Calu3 (cell line): ENCODE results near the gene GPSM3. TPM values are rescaled to one million over a fixed set of nuclear protein-coding genes. Genes with fewer than 3 reads are reported as not detected.
"Not testable (repeated sequence)": the region's sequence is repeated elsewhere in the genome, so short reads cannot be mapped to it uniquely, and the experiment has no call there.

ENCODE experiments used
- BruUV-seq: library from RNA; stranded (reverse); fragments of 400-500 nt; replicated peaks from 2 replicates; lab custom pipeline; 2021; lab: Mats Ljungman, UMichigan
- CTCF ChIA-PET: fragments of 300-600 bp; sonication (Branson Sonifier 250); formaldehyde crosslinking; loops from one replicate; lab custom pipeline; 2022; ENCODE audit warnings: antibody characterized with exemption; lab: Charles Lee
- DNase-seq: peaks from one replicate; pipeline ENCODE4 v3.0.0; 2022
- H3K27ac Mint-ChIP-seq: one replicate; pipeline ENCODE4 v1.8.0; 2022; ENCODE audit warnings: mixed read lengths; ENCODE audit not compliant: unreplicated experiment
- H3K27me3 Mint-ChIP-seq: one replicate; pipeline ENCODE4 v1.8.0; 2022; ENCODE audit warnings: mixed read lengths; ENCODE audit not compliant: unreplicated experiment
- H3K36me3 Mint-ChIP-seq: one replicate; pipeline ENCODE4 v1.8.0; 2022; ENCODE audit warnings: mild to moderate bottlenecking, moderate library complexity, mixed read lengths; ENCODE audit not compliant: insufficient read depth, unreplicated experiment
- H3K4me1 Mint-ChIP-seq: one replicate; pipeline ENCODE4 v1.8.0; 2022; ENCODE audit warnings: mild to moderate bottlenecking, low read depth, mixed read lengths; ENCODE audit not compliant: unreplicated experiment
- H3K4me3 Mint-ChIP-seq: one replicate; pipeline ENCODE4 v1.8.0; 2022; ENCODE audit warnings: mild to moderate bottlenecking, low read depth, moderate library complexity, mixed read lengths; ENCODE audit not compliant: unreplicated experiment
- H3K9me3 Mint-ChIP-seq: one replicate; pipeline ENCODE4 v1.8.0; 2022; ENCODE audit warnings: low read depth, mixed read lengths; ENCODE audit not compliant: unreplicated experiment
- CTCF ChIP-seq: fragments of 200-600 bp; IDR thresholded peaks from one replicate; pipeline ENCODE4 v1.8.0; 2022; ENCODE audit warnings: antibody characterized with exemption; ENCODE audit not compliant: unreplicated experiment
- intact Hi-C: fragments of 100-400 bp; cut with micrococcal nuclease; formaldehyde crosslinking; loops from one replicate; pipeline ENCODE4 v1.10.0; 2022; ENCODE audit not compliant: unreplicated experiment
- total RNA-seq: library from RNA; stranded (reverse); gene quantifications from 2 replicates; pipeline ENCODE4 v1.2.3, GENCODE V29; 2022

The GPSM3 gene
- total RNA-seq, 1 experiment from 2014 or later, result 6.2 TPM

GRCh38 chr6:32194825-32195651, 2.6 kb upstream of the GPSM3 start:
- peak; percentile 70 for TF ChIP-seq CTCF
- Mint-ChIP-seq H3K4me1 (peaks cover 26% of the 10 kb centered on the region), H3K27me3 (peaks cover 2% of the 10 kb centered on the region), H3K9me3 (no peaks in the 10 kb centered on the region), H3K27ac (peak overlapping the region; percentile 99), H3K4me3 (peak overlapping the region; percentile 95), H3K36me3 (peaks cover 55% of the 10 kb centered on the region)
- TSS peak; percentile 87 for BruUV-seq
- intact Hi-C loops, result loop anchor here (10.0 kb wide), 1 partner anchor 250 kb away; the partner anchor contains the start of gene CFB
- DNase-seq, result peak; percentile 65
- CTCF ChIA-PET, result interaction anchor here (0.6 to 3.9 kb wide), 22 partner anchors 8 to 1313 kb away, joined by 3 to 32 read pairs (median 4); partner anchors contain the start of genes AGPAT1, ATF6B and FKBPL

- intact Hi-C loops, result loop anchor here (10.0 kb wide), 1 partner anchor 250 kb away; the partner anchor contains the start of gene CFB
- BruUV-seq, result no TSS peak
- Mint-ChIP-seq H3K36me3 (peaks cover 62% of the 10 kb centered on the region), H3K4me1 (peaks cover 27% of the 10 kb centered on the region), H3K4me3 (peak overlapping the region; percentile 95), H3K27me3 (no peaks in the 10 kb centered on the region), H3K27ac (peak overlapping the region; percentile 99), H3K9me3 (no peaks in the 10 kb centered on the region)
- TF ChIP-seq CTCF, result no peak
- CTCF ChIA-PET, result no interaction called here
- DNase-seq, result no peak
Observed at GRCh38 chr6:32194388-32194787, 1.9 kb upstream of the GPSM3 start.

- not testable (repeated sequence) for H3K4me3 Mint-ChIP-seq
- intact Hi-C loops, result loop anchor here (10.0 kb wide), 1 partner anchor 248 kb away; the partner anchor contains the start of gene CFB
Observed at GRCh38 chr6:32193096-32193495, 653 bp upstream of the GPSM3 start.

GRCh38 chr6:32191696-32192607, 491 bp downstream of the GPSM3 start:
- Mint-ChIP-seq H3K27me3 (no peaks in the 10 kb centered on the region), H3K4me1 (peaks cover 43% of the 10 kb centered on the region), H3K4me3 (peak overlapping the region; percentile 80), H3K9me3 (no peaks in the 10 kb centered on the region), H3K36me3 (peaks cover 72% of the 10 kb centered on the region), H3K27ac (peak overlapping the region; percentile 54)
- intact Hi-C loops, result loop anchor here (10.0 kb wide), 1 partner anchor 247 kb away; the partner anchor contains the start of gene CFB
- no peak for DNase-seq
- BruUV-seq, result no TSS peak
- TF ChIP-seq CTCF, result no peak
- CTCF ChIA-PET, result interaction anchor here (0.7 kb wide), 1 partner anchor 337 kb away, joined by 3 read pairs; no protein-coding TSS in a partner anchor

More at GRCh38 chr6:32193096-32193495, 653 bp upstream of the GPSM3 start:
- DNase-seq, H3K9me3 Mint-ChIP-seq, H3K27me3 Mint-ChIP-seq, BruUV-seq: not testable (repeated sequence)
- CTCF ChIA-PET, result interaction anchor here (0.7 kb wide), 1 partner anchor 338 kb away, joined by 3 read pairs; no protein-coding TSS in a partner anchor
- Mint-ChIP-seq H3K27ac (peak overlapping the region; percentile 54), H3K36me3 (peaks cover 66% of the 10 kb centered on the region), H3K4me1 (peaks cover 39% of the 10 kb centered on the region)
